HFFc6 (cell line): ENCODE data around the gene SETDB1. TPM values are rescaled to one million over a fixed set of nuclear protein-coding genes. Genes with fewer than 3 reads are reported as not detected.
A peak's percentile ranks its signal among the peaks of the same experiment; 100 is the strongest.

Source experiments
- DNase-seq: peaks from one replicate; pipeline ENCODE4 v3.0.0-alpha.2; 2018
- H3K27ac Mint-ChIP-seq: 2 replicates; pipeline ENCODE4 v1.8.0; 2020; ENCODE audit warnings: mild to moderate bottlenecking, mixed read lengths
- H3K27me3 Mint-ChIP-seq: 2 replicates; pipeline ENCODE4 v1.8.0; 2021; ENCODE audit warnings: mild to moderate bottlenecking, moderate library complexity, mixed read lengths; ENCODE audit not compliant: insufficient read depth
- H3K36me3 Mint-ChIP-seq: 2 replicates; pipeline ENCODE4 v1.8.0; 2021; ENCODE audit warnings: low read depth, mixed read lengths
- H3K4me1 Mint-ChIP-seq: 2 replicates; pipeline ENCODE4 v1.8.0; 2020; ENCODE audit warnings: low read depth, mixed read lengths
- H3K4me3 Mint-ChIP-seq: 2 replicates; pipeline ENCODE4 v1.8.0; 2020; ENCODE audit warnings: mild to moderate bottlenecking, moderate library complexity, mixed read lengths
- H3K9me3 Mint-ChIP-seq: 2 replicates; pipeline ENCODE4 v1.8.0; 2020; ENCODE audit warnings: mild to moderate bottlenecking, mixed read lengths
- total RNA-seq, 6 experiments: library from RNA; stranded (reverse); fragmentation: NEBNext Ultra II Directional; extraction: Animal tissue kit (Norgen Biotek cat#: 25700); gene quantifications; 2 replicates in 1 of 6; 3 replicates in 5 of 6; pipeline ENCODE4 v1.2.3, GENCODE V29; 2021
- TF ChIP-seq, protein P1 (sequence below): fragments of 200-600 bp; sonication (generic); IDR thresholded peaks from 2 replicates; pipeline ENCODE4 v1.5.0; 2021; ENCODE audit warnings: antibody characterized with exemption, mild to moderate bottlenecking

Gene SETDB1
- total RNA-seq, 6 experiments from 2014 or later: 21.0 to 25.7 (median 23.4) TPM

DNA sequence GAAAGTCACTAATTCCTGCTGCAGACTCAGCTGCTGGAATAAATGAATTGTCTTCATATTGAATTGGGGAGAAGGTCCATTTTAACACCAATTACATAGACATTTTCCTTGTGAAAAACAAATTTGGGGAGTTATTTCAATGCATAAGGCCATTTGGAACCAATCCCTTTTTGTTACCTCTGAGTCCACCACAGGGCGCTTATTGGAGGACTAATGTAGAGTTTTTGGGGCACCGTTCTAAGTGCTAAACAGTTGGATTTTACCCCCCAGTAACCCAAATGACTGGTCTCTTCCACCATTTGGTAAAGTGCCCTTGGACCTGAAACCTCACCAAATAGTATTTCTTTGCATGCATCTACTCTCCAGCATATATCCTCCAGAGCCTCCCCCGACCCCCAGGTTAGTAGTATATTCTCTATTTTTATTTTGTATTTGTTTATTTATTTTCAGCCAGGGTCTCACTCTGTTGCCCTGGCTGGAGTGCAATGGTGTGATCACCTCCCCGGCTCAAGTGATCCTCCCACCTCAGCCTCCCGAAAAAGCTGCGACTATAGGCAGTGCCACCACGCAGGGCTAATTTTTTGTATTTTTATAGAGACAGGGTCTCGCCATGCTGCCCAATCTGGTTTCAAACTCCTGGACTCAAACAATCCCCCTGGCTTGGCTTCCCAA is 83.6 kb downstream of the SETDB1 start:
- peaks cover 5% of the 10 kb centered on the region; the same call in 1 of the 2 replicates for H3K36me3 Mint-ChIP-seq
- TF ChIP-seq, protein P1, sequence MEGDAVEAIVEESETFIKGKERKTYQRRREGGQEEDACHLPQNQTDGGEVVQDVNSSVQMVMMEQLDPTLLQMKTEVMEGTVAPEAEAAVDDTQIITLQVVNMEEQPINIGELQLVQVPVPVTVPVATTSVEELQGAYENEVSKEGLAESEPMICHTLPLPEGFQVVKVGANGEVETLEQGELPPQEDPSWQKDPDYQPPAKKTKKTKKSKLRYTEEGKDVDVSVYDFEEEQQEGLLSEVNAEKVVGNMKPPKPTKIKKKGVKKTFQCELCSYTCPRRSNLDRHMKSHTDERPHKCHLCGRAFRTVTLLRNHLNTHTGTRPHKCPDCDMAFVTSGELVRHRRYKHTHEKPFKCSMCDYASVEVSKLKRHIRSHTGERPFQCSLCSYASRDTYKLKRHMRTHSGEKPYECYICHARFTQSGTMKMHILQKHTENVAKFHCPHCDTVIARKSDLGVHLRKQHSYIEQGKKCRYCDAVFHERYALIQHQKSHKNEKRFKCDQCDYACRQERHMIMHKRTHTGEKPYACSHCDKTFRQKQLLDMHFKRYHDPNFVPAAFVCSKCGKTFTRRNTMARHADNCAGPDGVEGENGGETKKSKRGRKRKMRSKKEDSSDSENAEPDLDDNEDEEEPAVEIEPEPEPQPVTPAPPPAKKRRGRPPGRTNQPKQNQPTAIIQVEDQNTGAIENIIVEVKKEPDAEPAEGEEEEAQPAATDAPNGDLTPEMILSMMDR: no peak
- no peak for DNase-seq
- H3K9me3 Mint-ChIP-seq: no peaks in the 10 kb centered on the region
- peak overlapping the region; percentile 97 for H3K4me3 Mint-ChIP-seq
- H3K27ac Mint-ChIP-seq: peak overlapping the region; percentile 99
- H3K27me3 Mint-ChIP-seq: peaks cover 2% of the 10 kb centered on the region
- H3K4me1 Mint-ChIP-seq: peaks cover 61% of the 10 kb centered on the region

DNA sequence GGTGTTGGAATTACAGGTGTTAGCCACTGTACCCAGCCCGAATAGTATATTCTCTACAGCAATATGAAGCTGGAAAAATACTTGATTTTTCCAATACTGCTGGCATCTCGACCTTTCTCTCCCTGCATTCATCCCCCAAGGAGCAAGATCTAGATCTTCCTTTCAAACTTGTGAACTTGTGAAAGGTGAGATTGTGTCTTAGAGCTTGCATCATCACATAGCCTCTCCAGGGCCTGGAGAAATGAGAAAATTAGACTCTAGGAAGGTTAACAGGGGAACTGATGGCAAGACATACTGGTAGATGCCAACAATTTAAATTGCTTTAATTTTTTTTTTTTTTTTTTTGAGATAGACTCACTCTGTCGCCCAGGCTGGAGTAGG is 84.2 kb downstream of the SETDB1 start:
- no peak overlapping the region for H3K4me3 Mint-ChIP-seq
- no peaks in the 10 kb centered on the region for H3K9me3 Mint-ChIP-seq
- DNase-seq: no peak
- TF ChIP-seq, protein P1: no peak
- peaks cover 5% of the 10 kb centered on the region; the same call in 1 of the 2 replicates for H3K36me3 Mint-ChIP-seq
- H3K27me3 Mint-ChIP-seq: peaks cover 2% of the 10 kb centered on the region
- H3K4me1 Mint-ChIP-seq: peaks cover 59% of the 10 kb centered on the region
- H3K27ac Mint-ChIP-seq: no peak overlapping the region

DNA sequence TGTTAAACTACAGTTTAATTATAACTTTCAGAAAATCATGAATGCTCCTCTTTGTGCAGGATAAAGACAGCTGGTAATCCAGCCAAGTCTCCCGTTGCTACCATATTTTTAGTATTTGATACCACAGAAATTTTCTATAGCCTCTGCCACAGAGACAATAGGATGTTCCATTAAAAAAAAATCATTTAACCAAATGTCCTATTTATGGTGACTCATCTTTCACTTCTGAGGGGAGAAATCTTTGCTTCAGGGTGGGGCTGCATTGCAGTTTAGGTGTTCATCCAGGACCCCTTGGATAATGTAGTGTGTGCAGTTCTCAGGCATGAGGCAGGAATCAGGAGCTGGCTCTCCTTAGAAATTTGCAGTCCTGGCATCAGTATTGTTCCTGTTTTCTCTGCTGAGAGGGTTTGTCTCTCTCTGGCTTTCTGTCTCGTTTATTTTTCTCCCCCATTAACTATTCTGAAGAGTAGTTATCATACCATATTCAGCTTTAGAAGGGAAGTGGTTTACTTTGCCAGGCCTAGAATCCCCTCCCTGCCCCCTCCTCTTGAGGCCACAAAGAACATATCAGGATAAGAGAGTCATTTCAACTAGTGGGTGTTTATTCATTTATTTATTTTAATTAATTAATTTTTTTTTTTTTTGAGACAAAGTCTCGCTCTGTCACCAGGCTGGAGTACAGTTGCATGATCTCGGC is 85.1 kb downstream of the SETDB1 start:
- Mint-ChIP-seq H3K9me3 (no peaks in the 10 kb centered on the region), H3K4me1 (peaks cover 49% of the 10 kb centered on the region), H3K4me3 (no peak overlapping the region), H3K36me3 (peaks cover 5% of the 10 kb centered on the region; the same call in 1 of the 2 replicates), H3K27me3 (peaks cover 2% of the 10 kb centered on the region), H3K27ac (no peak overlapping the region)
- TF ChIP-seq, protein P1: no peak
- no peak for DNase-seq

DNA sequence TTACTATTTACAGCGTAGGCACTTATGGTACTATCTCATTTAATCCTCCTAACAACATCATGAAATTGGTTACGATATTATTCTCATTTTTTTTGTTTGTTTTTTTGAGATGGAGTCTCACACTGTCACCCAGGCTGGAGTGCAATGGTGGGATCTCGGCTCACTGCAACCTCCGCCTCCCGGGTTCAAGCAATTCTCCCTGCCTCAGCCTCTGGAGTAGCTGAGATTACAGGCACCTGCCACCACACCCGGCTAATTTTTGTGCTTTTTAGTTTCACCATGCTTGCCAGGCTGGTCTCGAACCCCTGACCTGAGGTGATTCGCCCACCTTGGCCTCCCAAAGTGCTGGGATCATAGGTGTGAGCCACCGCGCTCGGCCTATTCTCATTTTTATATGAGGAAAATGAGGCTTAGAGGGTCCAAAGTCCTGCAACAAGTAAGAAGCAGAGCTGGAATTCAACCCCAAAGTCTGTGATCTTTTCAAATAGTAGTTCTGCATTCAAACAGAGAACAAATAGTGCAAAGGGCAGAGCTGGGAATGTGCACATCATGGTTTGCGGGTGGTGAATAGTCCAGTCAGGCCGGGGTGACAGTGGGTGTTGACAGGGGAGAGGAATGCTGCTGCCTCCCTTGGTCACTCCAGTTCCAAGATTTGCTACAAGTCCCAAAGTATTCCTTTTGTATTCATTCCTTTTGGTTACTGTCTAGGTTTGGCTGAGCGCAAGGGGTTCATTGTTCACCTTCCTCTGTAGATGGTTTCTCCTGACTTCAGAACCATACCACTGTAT is 86.7 kb downstream of the SETDB1 start:
- Mint-ChIP-seq H3K27ac (peak overlapping the region; percentile 12; the same call in 1 of the 2 replicates), H3K4me1 (peaks cover 34% of the 10 kb centered on the region), H3K27me3 (no peaks in the 10 kb centered on the region), H3K9me3 (no peaks in the 10 kb centered on the region), H3K36me3 (peaks cover 5% of the 10 kb centered on the region; the same call in 1 of the 2 replicates), H3K4me3 (no peak overlapping the region)
- TF ChIP-seq, protein P1: no peak
- no peak for DNase-seq

DNA sequence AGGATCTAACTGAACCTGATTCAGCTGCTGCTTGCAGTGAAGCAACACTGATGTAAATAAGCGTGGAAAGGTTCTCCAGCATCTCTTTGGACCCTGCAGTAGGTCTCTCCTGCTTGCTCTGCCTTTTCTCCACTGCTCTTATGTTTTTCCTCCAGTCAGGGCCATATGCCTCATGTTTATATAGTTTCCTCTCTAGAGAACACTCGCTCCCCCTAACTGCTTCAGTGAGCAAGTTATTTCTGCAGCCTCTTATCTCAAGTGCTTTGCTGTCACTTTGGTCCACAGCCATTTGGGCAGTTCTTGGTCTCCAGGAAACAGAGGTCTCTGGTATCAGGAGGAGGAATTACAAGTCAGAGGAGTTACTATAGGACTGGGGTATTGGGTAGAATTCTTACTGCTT is 87.4 kb downstream of the SETDB1 start:
- H3K36me3 Mint-ChIP-seq: peaks cover 5% of the 10 kb centered on the region; the same call in 1 of the 2 replicates
- no peak for DNase-seq
- peaks cover 29% of the 10 kb centered on the region for H3K4me1 Mint-ChIP-seq
- TF ChIP-seq, protein P1: no peak
- H3K9me3 Mint-ChIP-seq: no peaks in the 10 kb centered on the region
- peak overlapping the region; percentile 12 for H3K27ac Mint-ChIP-seq
- no peak overlapping the region for H3K4me3 Mint-ChIP-seq
- no peaks in the 10 kb centered on the region for H3K27me3 Mint-ChIP-seq

Other genes starting within 250 kb of the SETDB1 start
- 10 to 100 TPM; 22.0 to 26.3 (median 24.6) TPM for gene GOLPH3L, start 229.2 kb upstream of the SETDB1 start, total RNA-seq
- not detected for gene HORMAD1, start 205.5 kb upstream of the SETDB1 start, total RNA-seq
- gene CTSS, start 160.6 kb upstream of the SETDB1 start, total RNA-seq: under 1 TPM in 5 of 6 experiments, not detected in 1; 0.14 to 0.77 (median 0.31) TPM
- 100 to 1,000 TPM in 4 of 6 experiments, 10 to 100 TPM in 1, 1 to 10 TPM in 1; 8.5 to 104 (median 101) TPM for gene CTSK, start 118.1 kb upstream of the SETDB1 start, total RNA-seq
- gene ARNT, start 49.8 kb upstream of the SETDB1 start, total RNA-seq: 10 to 100 TPM; 21.7 to 28.0 (median 25.2) TPM
- gene CTXND2, start 39.2 kb upstream of the SETDB1 start, total RNA-seq: not detected
- 100 to 1,000 TPM; 189 to 305 (median 255) TPM for gene CERS2, start 48.5 kb downstream of the SETDB1 start, total RNA-seq
- gene ANXA9, start 55.9 kb downstream of the SETDB1 start, total RNA-seq: under 1 TPM; 0.28 to 0.55 (median 0.46) TPM
- 10 to 100 TPM in 1 of 6 experiments, 1 to 10 TPM in 5; 8.3 to 11.9 (median 9.0) TPM for gene MINDY1, start 80.5 kb downstream of the SETDB1 start, total RNA-seq
- gene PRUNE1, start 82.1 kb downstream of the SETDB1 start, total RNA-seq: 10 to 100 TPM in 1 of 6 experiments, 1 to 10 TPM in 5; 6.6 to 10.0 (median 7.7) TPM
- gene BNIPL, start 110.2 kb downstream of the SETDB1 start, total RNA-seq: under 1 TPM in 5 of 6 experiments, not detected in 1; 0.06 to 0.31 (median 0.12) TPM
- gene C1orf56, start 121.4 kb downstream of the SETDB1 start, total RNA-seq: 1 to 10 TPM; 3.0 to 6.6 (median 4.6) TPM
- 10 to 100 TPM; 63.2 to 75.1 (median 68.3) TPM for gene CDC42SE1, start 133.3 kb downstream of the SETDB1 start, total RNA-seq
- gene MLLT11, start 134.0 kb downstream of the SETDB1 start, total RNA-seq: 10 to 100 TPM in 4 of 6 experiments, 1 to 10 TPM in 2; 9.3 to 11.7 (median 10.8) TPM
- 10 to 100 TPM; 10.6 to 12.2 (median 11.5) TPM for gene GABPB2, start 144.4 kb downstream of the SETDB1 start, total RNA-seq
- 1 to 10 TPM in 5 of 6 experiments, under 1 TPM in 1; 0.94 to 1.5 (median 1.4) TPM for gene SEMA6C, start 220.3 kb downstream of the SETDB1 start, total RNA-seq
- gene TNFAIP8L2, start 230.3 kb downstream of the SETDB1 start, total RNA-seq: not detected
- gene LYSMD1, start 239.5 kb downstream of the SETDB1 start, total RNA-seq: 1 to 10 TPM; 5.0 to 6.6 (median 6.0) TPM
- 10 to 100 TPM; 38.4 to 45.7 (median 41.5) TPM for gene SCNM1, start 239.8 kb downstream of the SETDB1 start, total RNA-seq
- 1 to 10 TPM in 1 of 6 experiments, under 1 TPM in 2, not detected in 3; 0.40 to 1.1 (median 0.99) TPM for gene TMOD4, start 249.6 kb downstream of the SETDB1 start, total RNA-seq